Measurements from ENCODE around the gene SERPINE1.

SERPINE1 gene

GRCh38 chr7:101170617-101171441, 43.9 kb downstream of the SERPINE1 start:
- DNase-seq = peak; percentile 15 to 54 (median 26)

GRCh38 chr7:101171442-101171837, 44.5 kb downstream of the SERPINE1 start:
- no peak for DNase-seq

- DNase-seq = peak in 1 of 6 experiments; percentile 8
Measured at GRCh38 chr7:101172005-101172853, 45.3 kb downstream of the SERPINE1 start.

- DNase-seq = no peak
Measured at GRCh38 chr7:101172854-101173751, 46.2 kb downstream of the SERPINE1 start.

- peak; percentile 37 to 70 (median 51) for DNase-seq
Measured at GRCh38 chr7:101173752-101174244, 46.9 kb downstream of the SERPINE1 start.

GRCh38 chr7:101174322-101174854, 47.5 kb downstream of the SERPINE1 start:
- DNase-seq = no peak

- no peak for DNase-seq
Measured at GRCh38 chr7:101175664-101176063, 48.8 kb downstream of the SERPINE1 start.

- no peak for DNase-seq
Measured at GRCh38 chr7:101177644-101178043, 50.7 kb downstream of the SERPINE1 start.

GRCh38 chr7:101179117-101179516, 52.2 kb downstream of the SERPINE1 start:
- DNase-seq = no peak

GRCh38 chr7:101179713-101180112, 52.8 kb downstream of the SERPINE1 start:
- no peak for DNase-seq

- no peak for DNase-seq
Measured at GRCh38 chr7:101180130-101180755, 53.3 kb downstream of the SERPINE1 start, which contains the start of gene NAT16. TSS of gene NAT16 (minus strand) at chr7:101180293. CDS start at chr7:101174807, 5,486 bp downstream.

GRCh38 chr7:101185258-101185839, 58.4 kb downstream of the SERPINE1 start:
- no peak for DNase-seq

- no peak for DNase-seq
Measured at GRCh38 chr7:101186194-101186593, 59.3 kb downstream of the SERPINE1 start.

- DNase-seq = no peak
Measured at GRCh38 chr7:101186844-101187428, 60.0 kb downstream of the SERPINE1 start.
